Measurements from ENCODE around the gene EPOP.
A peak's percentile ranks its signal among the peaks of the same experiment; 100 is the strongest.

Gene EPOP

DNA sequence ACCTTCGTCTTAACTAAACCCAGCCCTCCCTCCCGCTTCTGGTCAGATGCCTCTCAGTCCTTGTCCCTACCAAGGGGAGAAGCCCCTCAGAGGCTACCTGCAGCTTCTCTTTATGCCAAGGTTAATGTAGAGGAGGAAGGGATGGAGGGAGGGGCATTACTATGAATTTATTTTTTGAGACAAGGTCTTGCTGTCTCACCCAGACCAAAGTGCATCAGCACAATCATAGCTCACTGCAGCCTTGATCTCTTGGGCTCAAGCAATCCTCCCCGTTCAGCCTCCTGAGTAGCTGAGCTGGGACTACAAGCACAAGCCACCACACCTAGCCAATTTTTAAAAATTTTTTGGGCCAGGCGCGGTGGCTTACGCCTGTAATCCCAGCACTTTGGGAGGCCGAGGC, 15.3 kb downstream of the EPOP start:
- Histone ChIP-seq H3K36me3 (ENCODE audit: control insufficient read depth, low read length) (no peaks in the 10 kb centered on the region), H4K20me1 (ENCODE audit: control insufficient read depth, insufficient read depth, low read depth, low read length) (no peaks in the 10 kb centered on the region), H3K4me1 (ENCODE audit: control insufficient read depth, low read length) (peaks cover 60% of the 10 kb centered on the region), H3K27ac (ENCODE audit: low read depth, low read length) (no peak overlapping the region), H3K9me2 (replicated peaks; ENCODE audit: control insufficient read depth, low read length) (no peaks in the 10 kb centered on the region), H3K27me3 (ENCODE audit: control insufficient read depth, low read length) (no peaks in the 10 kb centered on the region), H3F3A (ENCODE audit: control insufficient read depth, insufficient read depth) (peaks cover 2% of the 10 kb centered on the region; the same call in 1 of the 2 replicates), H3K4me2 (ENCODE audit: low read length) (no peak overlapping the region), H3K79me2 (ENCODE audit: control insufficient read depth, low read length) (0 out of 2 replicates have a peak, but pooled peaks cover 5% of the 10 kb centered on the region), H3K9me3 (ENCODE audit: control insufficient read depth, insufficient read depth, low read length) (no peaks in the 10 kb centered on the region), H3K4me3 (ENCODE audit: low read length) (no peak overlapping the region)
- TF ChIP-seq EZH2phosphoT487 (IDR thresholded peaks at IDR 0.05; ENCODE audit: borderline replicate concordance, low read length) (no peak), CTCF (IDR thresholded peaks at IDR 0.05; ENCODE audit: low read depth, low read length, poor library complexity, severe bottlenecking) (no peak)

DNA sequence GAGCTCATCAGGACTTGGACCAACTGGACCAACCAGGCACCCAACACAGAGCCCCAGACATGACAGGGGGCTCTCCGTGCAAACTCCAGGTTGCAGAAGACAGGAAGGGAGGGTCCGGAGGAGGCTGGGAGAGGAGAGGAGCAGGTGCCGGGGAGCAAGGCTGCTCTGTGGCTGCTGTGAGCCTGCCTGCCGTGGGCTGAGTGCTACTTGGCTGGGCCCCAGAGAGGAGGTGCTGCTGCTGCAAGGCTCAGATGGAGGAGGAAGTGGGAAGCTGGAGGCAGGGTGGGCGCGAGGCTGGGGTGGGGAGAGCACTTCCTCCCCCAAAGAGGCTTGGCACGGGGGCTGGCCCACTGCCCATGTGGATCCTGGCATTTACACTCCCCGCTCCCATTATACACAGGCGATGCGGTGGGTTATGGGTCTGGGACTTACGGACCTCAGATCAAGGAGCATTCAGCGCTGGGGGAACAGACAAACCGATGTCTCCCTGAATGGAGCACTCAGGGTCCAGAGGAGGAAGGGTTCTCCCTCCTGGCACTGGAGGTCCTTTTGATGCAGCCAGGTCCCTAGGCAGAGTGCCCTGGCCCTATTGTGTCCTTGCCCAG, 15.9 kb downstream of the EPOP start:
- no peaks in the 10 kb centered on the region for H4K20me1 ChIP-seq (ENCODE audit: control insufficient read depth, insufficient read depth, low read depth, low read length)
- H3F3A ChIP-seq (ENCODE audit: control insufficient read depth, insufficient read depth) = peaks cover 2% of the 10 kb centered on the region; the same call in 1 of the 2 replicates
- no peak for TF ChIP-seq EZH2phosphoT487 (IDR thresholded peaks at IDR 0.05; ENCODE audit: borderline replicate concordance, low read length)
- TF ChIP-seq CTCF (IDR thresholded peaks at IDR 0.05; ENCODE audit: low read depth, low read length, poor library complexity, severe bottlenecking) = no peak
- no peaks in the 10 kb centered on the region for H3K27me3 ChIP-seq (ENCODE audit: control insufficient read depth, low read length)
- peak overlapping the region; percentile 88 for H3K27ac ChIP-seq (ENCODE audit: low read depth, low read length)
- 0 out of 2 replicates have a peak, but pooled peaks cover 5% of the 10 kb centered on the region for H3K79me2 ChIP-seq (ENCODE audit: control insufficient read depth, low read length)
- H3K9me2 ChIP-seq (replicated peaks; ENCODE audit: control insufficient read depth, low read length) = no peaks in the 10 kb centered on the region
- H3K4me2 ChIP-seq (ENCODE audit: low read length) = peak overlapping the region; percentile 89
- H3K4me1 ChIP-seq (ENCODE audit: control insufficient read depth, low read length) = peaks cover 65% of the 10 kb centered on the region
- H3K4me3 ChIP-seq (ENCODE audit: low read length) = peak overlapping the region; percentile 84
- H3K9me3 ChIP-seq (ENCODE audit: control insufficient read depth, insufficient read depth, low read length) = no peaks in the 10 kb centered on the region
- no peaks in the 10 kb centered on the region for H3K36me3 ChIP-seq (ENCODE audit: control insufficient read depth, low read length)

GRCh38 chr17:38657824-38658740, 16.7 kb downstream of the EPOP start:
- H3K9me2 ChIP-seq (replicated peaks; ENCODE audit: control insufficient read depth, low read length) = no peaks in the 10 kb centered on the region
- no peaks in the 10 kb centered on the region for H4K20me1 ChIP-seq (ENCODE audit: control insufficient read depth, insufficient read depth, low read depth, low read length)
- no peak for TF ChIP-seq CTCF (IDR thresholded peaks at IDR 0.05; ENCODE audit: low read depth, low read length, poor library complexity, severe bottlenecking)
- TF ChIP-seq EZH2phosphoT487 (IDR thresholded peaks at IDR 0.05; ENCODE audit: borderline replicate concordance, low read length) = no peak
- no peaks in the 10 kb centered on the region for H3K9me3 ChIP-seq (ENCODE audit: control insufficient read depth, insufficient read depth, low read length)
- no peaks in the 10 kb centered on the region for H3K36me3 ChIP-seq (ENCODE audit: control insufficient read depth, low read length)
- 0 out of 2 replicates have a peak, but pooled peaks cover 5% of the 10 kb centered on the region for H3K79me2 ChIP-seq (ENCODE audit: control insufficient read depth, low read length)
- peaks cover 69% of the 10 kb centered on the region for H3K4me1 ChIP-seq (ENCODE audit: control insufficient read depth, low read length)
- H3K4me3 ChIP-seq (ENCODE audit: low read length) = peak overlapping the region; percentile 84
- H3K4me2 ChIP-seq (ENCODE audit: low read length) = peak overlapping the region; percentile 89
- peaks cover 2% of the 10 kb centered on the region; the same call in 1 of the 2 replicates for H3F3A ChIP-seq (ENCODE audit: control insufficient read depth, insufficient read depth)
- no peaks in the 10 kb centered on the region for H3K27me3 ChIP-seq (ENCODE audit: control insufficient read depth, low read length)
- peak overlapping the region; percentile 88 for H3K27ac ChIP-seq (ENCODE audit: low read depth, low read length)
